CD4-positive, alpha-beta T cell treated with Interleukin-17A for 1 hour (primary cell): ENCODE data around the gene LRRC61.

ENCODE experiments used
- DNase-seq: peaks from one replicate; pipeline ENCODE4 v3.0.0-alpha.2; 2020

The LRRC61 gene

GRCh38 chr7:150333659-150334058, 10.5 kb downstream of the LRRC61 start:
- DNase-seq: no peak

GRCh38 chr7:150334108-150334507, 11.0 kb downstream of the LRRC61 start:
- DNase-seq: no peak

- no peak for DNase-seq
Observed at GRCh38 chr7:150335108-150335773, 12.1 kb downstream of the LRRC61 start.

- no peak for DNase-seq
Observed at GRCh38 chr7:150335774-150336112, 12.6 kb downstream of the LRRC61 start.

GRCh38 chr7:150336746-150337145, 13.6 kb downstream of the LRRC61 start:
- no peak for DNase-seq

GRCh38 chr7:150337179-150337578, 14.0 kb downstream of the LRRC61 start:
- DNase-seq: no peak

GRCh38 chr7:150337659-150338081, 14.5 kb downstream of the LRRC61 start:
- no peak for DNase-seq

- DNase-seq: no peak
Observed at GRCh38 chr7:150338166-150338829, 15.1 kb downstream of the LRRC61 start.

- DNase-seq: no peak
Observed at GRCh38 chr7:150339409-150339809, 16.3 kb downstream of the LRRC61 start.

- no peak for DNase-seq
Observed at GRCh38 chr7:150340024-150340749, 17.0 kb downstream of the LRRC61 start.

- DNase-seq: no peak
Observed at GRCh38 chr7:150340875-150341262, 17.7 kb downstream of the LRRC61 start.

- DNase-seq: no peak
Observed at GRCh38 chr7:150341263-150342120, 18.3 kb downstream of the LRRC61 start, which contains the start of gene RARRES2. TSS of gene RARRES2 (minus strand) at chr7:150341629. CDS start at chr7:150340609, 1,020 bp downstream.

- no peak for DNase-seq
Observed at GRCh38 chr7:150342121-150342408, 18.9 kb downstream of the LRRC61 start.

- no peak for DNase-seq
Observed at GRCh38 chr7:150343225-150343624, 20.1 kb downstream of the LRRC61 start.

- DNase-seq: no peak
Observed at GRCh38 chr7:150344299-150344698, 21.1 kb downstream of the LRRC61 start.

- DNase-seq: no peak
Observed at GRCh38 chr7:150345012-150345411, 21.9 kb downstream of the LRRC61 start.

- no peak for DNase-seq
Observed at GRCh38 chr7:150346922-150347321, 23.8 kb downstream of the LRRC61 start.

- DNase-seq: no peak
Observed at GRCh38 chr7:150351587-150352194, 28.5 kb downstream of the LRRC61 start.

- no peak for DNase-seq
Observed at GRCh38 chr7:150355666-150356059, 32.5 kb downstream of the LRRC61 start.

- DNase-seq: peak; percentile 61
Observed at GRCh38 chr7:150356265-150356897, 33.2 kb downstream of the LRRC61 start.

GRCh38 chr7:150357270-150357669, 34.1 kb downstream of the LRRC61 start:
- peak; percentile 79 for DNase-seq

GRCh38 chr7:150357771-150358427, 34.7 kb downstream of the LRRC61 start:
- no peak for DNase-seq
